Measurements from ENCODE around the gene VPS13D. TPM values are rescaled to one million over a fixed set of nuclear protein-coding genes. Genes with fewer than 3 reads are reported as not detected.

Gene VPS13D
- total RNA-seq, 1 experiment from 2014 or later = 31.6 TPM

DNA sequence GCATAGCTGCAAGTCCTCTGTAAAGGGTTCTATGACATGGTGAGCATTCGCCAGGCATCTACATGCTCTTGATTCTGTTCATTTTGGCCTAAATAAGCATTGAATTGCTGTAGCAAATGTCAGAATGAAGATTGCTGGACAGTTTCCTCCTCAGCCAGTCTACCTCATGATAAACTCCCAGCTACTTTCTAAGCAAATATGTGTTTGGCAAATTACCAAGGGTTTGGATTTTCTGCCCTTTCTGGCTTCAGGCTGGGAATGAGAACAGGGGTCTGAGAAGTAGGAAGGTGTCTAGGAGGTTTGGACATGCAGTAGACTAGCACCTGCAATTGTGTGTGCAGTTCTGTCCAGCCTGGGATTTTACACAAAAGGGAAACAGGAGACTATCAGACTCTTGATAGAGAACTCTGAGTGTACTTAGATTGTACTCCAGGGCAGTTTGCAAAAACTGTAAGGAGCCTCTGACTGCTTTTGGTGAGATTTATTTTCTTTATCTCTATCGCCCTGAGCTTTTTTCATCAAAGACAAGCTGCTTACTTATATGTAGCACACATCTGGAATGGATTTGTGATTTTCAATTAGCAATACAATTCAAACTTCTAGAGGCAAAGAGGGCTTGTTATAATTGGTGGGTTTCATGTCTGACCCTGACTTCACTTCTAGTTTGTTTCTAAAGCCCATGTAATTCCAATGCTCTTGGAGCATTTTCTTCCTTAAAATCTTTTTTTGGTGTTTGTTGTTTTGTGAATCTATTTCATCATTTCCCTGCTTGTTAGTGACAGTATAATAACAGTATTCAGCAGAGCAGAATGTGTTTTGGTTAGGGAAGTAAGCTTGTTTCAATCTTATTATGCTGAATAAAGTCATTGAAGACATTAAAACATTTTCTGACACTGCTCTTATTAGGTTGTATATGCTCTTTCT is 150.8 kb downstream of the VPS13D start:
- ChIA-PET CTCF (no interaction called here), RAD21 (ENCODE audit: low non-redundant PET in 1 of 2, low total read pairs in 2 of 2, uncharacterized antibody in 2 of 2, unreplicated experiment in 2 of 2) (no interaction called here), POLR2A (no interaction called here)
- Histone ChIP-seq H3K9me2 (ENCODE audit: insufficient read depth) (no peaks in the 10 kb centered on the region), H3K4me3 (replicated peaks in 1 of 2; ENCODE audit: low read depth in 1 of 2, low read length in 2 of 2) (no peak overlapping the region), H3K9me3 (ENCODE audit: control insufficient read depth in 1 of 2, insufficient read depth in 1 of 2, low read depth in 1 of 2, low read length in 2 of 2) (no peaks in the 10 kb centered on the region), H4K20me1 (ENCODE audit: insufficient read depth) (no peaks in the 10 kb centered on the region), H3K4me2 (ENCODE audit: low read length) (no peak overlapping the region), H3K9ac (ENCODE audit: low read length) (no peak overlapping the region), H3K27me3 (ENCODE audit: insufficient read depth, low read length) (no peaks in the 10 kb centered on the region), H2AFZ (ENCODE audit: low read depth, low read length, poor library complexity, severe bottlenecking) (no peak overlapping the region), H3K79me2 (ENCODE audit: insufficient read depth, low read length) (no peaks in the 10 kb centered on the region), H3K4me1 (ENCODE audit: control insufficient read depth in 1 of 2, insufficient read depth in 2 of 2, low read length in 2 of 2) (peaks cover 0 to 2% of the 10 kb centered on the region in 2 experiments; a peak in 2 of 4 replicates), H3K27ac (ENCODE audit: low read depth, low read length) (no peak overlapping the region), H3K36me3 (ENCODE audit: control insufficient read depth in 1 of 2, insufficient read depth in 2 of 2, low read length in 2 of 2) (peaks cover 5 to 21% of the 10 kb centered on the region in 2 experiments; a peak in 3 of 4 replicates)
- ATAC-seq (no peak), DNase-seq (ENCODE audit: low read depth, low spot score) (no peak)
- no peak for TF ChIP-seq ZFX (IDR thresholded peaks at IDR 0.05)
- TF ChIP-seq TCF7L2 (IDR thresholded peaks at IDR 0.05; ENCODE audit: borderline replicate concordance, extremely low read depth, insufficient read depth, insufficient read length) = no peak
- TF ChIP-seq ATF3 (IDR thresholded peaks at IDR 0.05) = no peak
- TF ChIP-seq, protein P1, sequence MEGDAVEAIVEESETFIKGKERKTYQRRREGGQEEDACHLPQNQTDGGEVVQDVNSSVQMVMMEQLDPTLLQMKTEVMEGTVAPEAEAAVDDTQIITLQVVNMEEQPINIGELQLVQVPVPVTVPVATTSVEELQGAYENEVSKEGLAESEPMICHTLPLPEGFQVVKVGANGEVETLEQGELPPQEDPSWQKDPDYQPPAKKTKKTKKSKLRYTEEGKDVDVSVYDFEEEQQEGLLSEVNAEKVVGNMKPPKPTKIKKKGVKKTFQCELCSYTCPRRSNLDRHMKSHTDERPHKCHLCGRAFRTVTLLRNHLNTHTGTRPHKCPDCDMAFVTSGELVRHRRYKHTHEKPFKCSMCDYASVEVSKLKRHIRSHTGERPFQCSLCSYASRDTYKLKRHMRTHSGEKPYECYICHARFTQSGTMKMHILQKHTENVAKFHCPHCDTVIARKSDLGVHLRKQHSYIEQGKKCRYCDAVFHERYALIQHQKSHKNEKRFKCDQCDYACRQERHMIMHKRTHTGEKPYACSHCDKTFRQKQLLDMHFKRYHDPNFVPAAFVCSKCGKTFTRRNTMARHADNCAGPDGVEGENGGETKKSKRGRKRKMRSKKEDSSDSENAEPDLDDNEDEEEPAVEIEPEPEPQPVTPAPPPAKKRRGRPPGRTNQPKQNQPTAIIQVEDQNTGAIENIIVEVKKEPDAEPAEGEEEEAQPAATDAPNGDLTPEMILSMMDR (IDR thresholded peaks at IDR 0.05 in 2 of 3, conservative IDR thresholded peaks at IDR 0.05 in 1 of 3; ENCODE audit: borderline replicate concordance in 1 of 3, insufficient read depth in 1 of 3, low read depth in 2 of 3, low read length in 2 of 3) = no peak
- TF ChIP-seq SRF (IDR thresholded peaks at IDR 0.05; ENCODE audit: low read depth) = no peak
- TF ChIP-seq RAD21 (IDR thresholded peaks at IDR 0.05; ENCODE audit: low read depth) = no peak
- no peak for TF ChIP-seq SIN3A (IDR thresholded peaks at IDR 0.05; ENCODE audit: low read depth)
- no peak for TF ChIP-seq ELF1 (IDR thresholded peaks at IDR 0.05; ENCODE audit: borderline replicate concordance, low read depth)
- no peak for TF ChIP-seq ZBTB33 (IDR thresholded peaks at IDR 0.05; ENCODE audit: extremely low read depth, insufficient replicate concordance, low read length)
- no peak for TF ChIP-seq SP1 (IDR thresholded peaks at IDR 0.05; ENCODE audit: low read depth)
- BruUV-seq (replicated peaks) = no TSS peak
- intact Hi-C loops (cut with micrococcal nuclease) = no loop called here

All from HCT116 (cell line).